Measurements from ENCODE around the gene SLC47A1.

DNA sequence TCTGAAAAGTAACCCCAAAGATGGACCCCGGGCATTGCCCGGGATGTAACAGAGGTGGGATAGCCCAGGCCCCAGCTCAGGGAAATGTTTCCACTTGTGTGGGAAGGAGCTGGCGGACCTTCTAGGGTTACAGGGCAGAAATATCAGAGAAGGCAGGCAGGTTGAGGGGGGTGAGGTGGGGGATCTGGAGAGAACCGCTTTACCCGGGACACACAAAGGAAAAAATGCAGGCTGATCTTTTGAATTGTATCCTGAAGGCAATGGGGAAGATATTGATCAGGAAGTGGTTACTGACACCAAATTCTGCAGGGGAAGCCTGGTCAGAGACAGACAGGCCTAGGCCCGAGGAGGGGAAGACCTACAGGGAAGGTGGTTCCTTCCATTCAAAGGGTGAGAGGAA is 3.5 kb downstream of the SLC47A1 start:
- TF ChIP-seq, protein P1, sequence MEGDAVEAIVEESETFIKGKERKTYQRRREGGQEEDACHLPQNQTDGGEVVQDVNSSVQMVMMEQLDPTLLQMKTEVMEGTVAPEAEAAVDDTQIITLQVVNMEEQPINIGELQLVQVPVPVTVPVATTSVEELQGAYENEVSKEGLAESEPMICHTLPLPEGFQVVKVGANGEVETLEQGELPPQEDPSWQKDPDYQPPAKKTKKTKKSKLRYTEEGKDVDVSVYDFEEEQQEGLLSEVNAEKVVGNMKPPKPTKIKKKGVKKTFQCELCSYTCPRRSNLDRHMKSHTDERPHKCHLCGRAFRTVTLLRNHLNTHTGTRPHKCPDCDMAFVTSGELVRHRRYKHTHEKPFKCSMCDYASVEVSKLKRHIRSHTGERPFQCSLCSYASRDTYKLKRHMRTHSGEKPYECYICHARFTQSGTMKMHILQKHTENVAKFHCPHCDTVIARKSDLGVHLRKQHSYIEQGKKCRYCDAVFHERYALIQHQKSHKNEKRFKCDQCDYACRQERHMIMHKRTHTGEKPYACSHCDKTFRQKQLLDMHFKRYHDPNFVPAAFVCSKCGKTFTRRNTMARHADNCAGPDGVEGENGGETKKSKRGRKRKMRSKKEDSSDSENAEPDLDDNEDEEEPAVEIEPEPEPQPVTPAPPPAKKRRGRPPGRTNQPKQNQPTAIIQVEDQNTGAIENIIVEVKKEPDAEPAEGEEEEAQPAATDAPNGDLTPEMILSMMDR (IDR thresholded peaks at IDR 0.05) = no peak
- TF ChIP-seq EP300 (IDR thresholded peaks at IDR 0.05) (no peak), POLR2A (IDR thresholded peaks at IDR 0.05) (no peak), POLR2AphosphoS5 (IDR thresholded peaks at IDR 0.05) (no peak)
